HT-29 (cell line): ENCODE measurements around the gene RBMY1E. TPM values are rescaled to one million over a fixed set of nuclear protein-coding genes. Genes with fewer than 3 reads are reported as not detected.
"Not testable (repeated sequence)": the region's sequence is repeated elsewhere in the genome, so short reads cannot be mapped to it uniquely, and the experiment has no call there.

Experiments used
- DNase-seq: peaks from one replicate; pipeline ENCODE4 v3.0.0-alpha.2; 2015; ENCODE audit warnings: low spot score
- total RNA-seq: library from RNA; depleted of rRNA; stranded (reverse); fragments of >200 nt; shearing (Covaris generic); gene quantifications from 2 replicates; pipeline ENCODE4 v1.2.3, GENCODE V29; 2014; rRNA removed

Gene RBMY1E
- total RNA-seq, result not detected in 2 replicates

GRCh38 chrY:21917932-21918331 is at the start of gene RBMY1E:
Gene RBMY1E, minus strand, starts transcription at chrY:21918032. Its CDS starts 1,978 bp downstream, at chrY:21916054.
- not testable (repeated sequence) for DNase-seq

DNA sequence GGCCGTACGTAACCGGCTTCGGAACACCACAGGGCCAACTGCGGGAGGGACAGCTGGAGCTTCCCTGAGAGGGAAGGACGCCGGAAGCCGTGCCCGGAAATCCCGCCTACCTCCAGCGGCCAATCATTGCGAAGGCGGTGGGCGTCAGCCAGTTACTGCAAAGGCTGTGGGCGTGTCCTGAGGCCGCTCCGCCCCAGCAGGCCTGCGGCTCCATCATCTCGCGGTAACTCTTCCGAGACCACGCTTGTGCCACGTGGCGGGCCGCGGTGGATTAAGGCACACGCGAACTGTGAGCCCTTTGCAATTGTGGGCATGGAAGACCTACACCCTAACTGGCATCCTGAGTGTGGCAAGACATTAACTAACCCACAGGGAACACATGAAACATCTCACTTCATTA is 23.4 kb downstream of the RBMY1E start, which contains the start of gene RBMY1D:
Gene RBMY1D, minus strand, starts transcription at position 101 of the 400 bp plus-strand sequence. CDS start 2,013 bp downstream, outside the sequence.
- DNase-seq, result not testable (repeated sequence)

DNA sequence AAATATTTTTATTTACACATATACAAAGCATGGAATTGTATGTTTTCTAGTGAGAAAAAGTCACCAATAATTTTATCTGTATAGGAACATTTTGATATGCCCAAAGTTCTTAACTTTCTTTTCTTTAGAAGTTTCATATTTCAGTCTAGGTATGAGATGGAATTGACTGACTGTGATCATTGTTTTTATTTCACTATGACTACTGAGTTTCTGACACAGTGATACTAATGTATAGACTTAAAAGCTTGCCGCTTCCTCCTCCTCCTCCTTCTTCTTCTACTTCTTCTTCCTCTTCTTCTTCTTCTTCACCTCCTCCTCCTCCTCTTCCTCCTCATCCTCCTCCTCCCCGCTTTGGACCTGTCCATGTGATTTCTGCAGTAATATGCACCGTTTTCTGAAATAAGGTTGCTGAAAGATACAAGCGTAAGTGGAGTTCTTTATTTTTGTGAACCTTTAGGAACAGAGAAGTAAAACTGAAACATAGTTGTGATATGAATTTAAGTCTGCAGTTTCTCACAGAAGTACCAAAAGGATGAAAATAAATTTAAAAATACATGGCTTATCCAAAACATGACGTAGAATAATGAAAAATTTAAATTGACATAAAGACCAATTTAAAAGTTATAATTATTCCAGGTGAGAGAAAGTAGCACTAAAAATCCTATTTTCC is 48.3 kb downstream of the RBMY1E start:
- not testable (repeated sequence) for DNase-seq

Other genes with a start within 250 kb of the RBMY1E start
- not detected in 2 replicates for gene RBMY1D, start 23.5 kb downstream of the RBMY1E start, total RNA-seq